HEK293T (cell line): Measurements from ENCODE around the gene TRIM41.

ENCODE experiments used
- CTCF ChIA-PET: fragments of 350-600 bp; formaldehyde crosslinking; extraction: SDS; loops from one replicate; lab custom pipeline; 2021; ENCODE audit warnings: antibody characterized with exemption, inconsistent platforms; lab: Yijun Ruan, JAX
- POLR2A ChIA-PET: fragments of 350-600 bp; formaldehyde crosslinking; extraction: SDS; loops from one replicate; lab custom pipeline; 2020; ENCODE audit warnings: antibody characterized with exemption, inconsistent platforms; lab: Yijun Ruan, JAX
- DNase-seq: peaks from one replicate; pipeline ENCODE4 v3.0.0; 2012; ENCODE audit warnings: mixed read lengths; ENCODE audit errors: extremely low spot score
- ARNT ChIP-seq: fragments of 450-650 bp; IDR thresholded peaks from 2 replicates; pipeline ENCODE4 v1.6.1; 2017; ENCODE audit warnings: mild to moderate bottlenecking
- BHLHE40 ChIP-seq: fragments of 450-650 bp; IDR thresholded peaks from 2 replicates; pipeline ENCODE4 v1.6.1; 2016; ENCODE audit warnings: mild to moderate bottlenecking, moderate library complexity, borderline replicate concordance
- CTBP1 ChIP-seq: fragments of 450-650 bp; IDR thresholded peaks from 2 replicates; pipeline ENCODE4 v1.6.1; 2016; ENCODE audit warnings: borderline replicate concordance
- ELF4 ChIP-seq: fragments of 450-650 bp; IDR thresholded peaks from 2 replicates; pipeline ENCODE4 v1.6.1; 2017; ENCODE audit warnings: antibody characterized with exemption
- FOXA1 ChIP-seq: fragments of 450-650 bp; IDR thresholded peaks from 2 replicates; pipeline ENCODE4 v1.6.1; 2016; ENCODE audit warnings: mild to moderate bottlenecking
- FOXK2 ChIP-seq: fragments of 450-650 bp; IDR thresholded peaks from 2 replicates; pipeline ENCODE4 v1.6.1; 2016; ENCODE audit warnings: mild to moderate bottlenecking
- FOXM1 ChIP-seq: fragments of 450-650 bp; IDR thresholded peaks from 2 replicates; pipeline ENCODE4 v1.6.1; 2017; ENCODE audit warnings: mild to moderate bottlenecking, borderline replicate concordance
- HDGF ChIP-seq: fragments of 450-650 bp; IDR thresholded peaks from 2 replicates; pipeline ENCODE4 v1.6.1; 2017; ENCODE audit warnings: antibody characterized with exemption, borderline replicate concordance
- L3MBTL2 ChIP-seq: fragments of 450-650 bp; conservative IDR thresholded peaks from 2 replicates; pipeline ENCODE4 v1.6.1; 2016; ENCODE audit warnings: mild to moderate bottlenecking
- LEF1 ChIP-seq: fragments of 450-650 bp; IDR thresholded peaks from 2 replicates; pipeline ENCODE4 v1.6.1; 2017; ENCODE audit warnings: mild to moderate bottlenecking, borderline replicate concordance
- NFRKB ChIP-seq: fragments of 450-650 bp; IDR thresholded peaks from 2 replicates; pipeline ENCODE4 v1.6.1; 2016; ENCODE audit warnings: mild to moderate bottlenecking, moderate library complexity
- PKNOX1 ChIP-seq: fragments of 450-650 bp; IDR thresholded peaks from 2 replicates; pipeline ENCODE4 v1.6.1; 2016
- SP1 ChIP-seq: fragments of 450-650 bp; IDR thresholded peaks from 2 replicates; pipeline ENCODE4 v1.6.1; 2017
- SUZ12 ChIP-seq: fragments of 450-650 bp; IDR thresholded peaks from 2 replicates; pipeline ENCODE4 v1.6.1; 2016; ENCODE audit warnings: mild to moderate bottlenecking
- TARDBP ChIP-seq: fragments of 450-650 bp; IDR thresholded peaks from 2 replicates; pipeline ENCODE4 v1.6.1; 2016
- ZNF384 ChIP-seq: fragments of 450-650 bp; IDR thresholded peaks from 2 replicates; pipeline ENCODE4 v1.6.1; 2016

TRIM41 gene

DNA sequence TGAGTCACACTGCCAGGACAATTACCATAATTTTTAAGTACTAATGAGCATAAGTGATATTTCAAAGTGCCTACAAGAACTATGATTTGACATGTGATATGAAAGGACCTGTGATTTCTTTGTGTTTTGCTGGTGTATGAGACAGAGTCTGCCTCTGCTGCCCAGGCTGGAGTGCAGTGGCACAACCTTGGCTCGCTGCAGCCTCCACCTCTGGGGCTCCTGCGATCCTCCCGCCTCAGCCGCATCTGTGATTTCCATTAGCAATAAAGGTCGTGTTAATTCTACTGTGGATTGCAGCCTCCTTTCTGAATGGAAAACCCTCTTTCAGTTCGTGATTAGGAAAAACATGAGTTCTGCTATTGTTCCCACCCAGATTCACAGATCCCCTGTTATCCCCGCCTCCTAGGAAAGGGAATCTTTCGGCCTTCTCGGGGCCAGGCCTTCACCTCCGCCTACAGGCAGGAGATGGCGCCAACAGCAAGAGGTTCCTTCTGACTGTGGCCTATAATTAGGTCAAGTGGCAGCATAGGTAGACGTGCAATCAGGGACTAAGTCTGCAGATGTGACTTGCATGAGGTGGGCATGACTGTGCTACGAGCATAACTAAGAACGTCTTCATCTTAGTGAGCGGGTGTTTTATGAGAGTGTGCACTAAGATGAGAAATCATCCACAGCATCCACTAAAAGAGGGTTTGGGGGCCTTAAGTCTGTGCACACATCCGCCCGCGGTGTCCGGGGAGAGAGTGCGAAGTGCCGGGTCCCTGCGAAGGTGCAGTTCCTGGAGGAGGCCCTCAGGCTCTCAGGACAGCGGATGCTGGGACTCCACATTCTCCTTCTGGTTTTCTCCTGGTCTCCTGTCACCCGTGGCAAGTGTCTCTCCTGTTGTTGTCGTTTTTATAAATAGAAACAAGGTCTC is 41.2 kb upstream of the TRIM41 start:
- POLR2A ChIA-PET = no interaction called here
- TF ChIP-seq FOXM1 (no peak), PKNOX1 (no peak), SUZ12 (no peak), TARDBP (no peak), L3MBTL2 (no peak), LEF1 (no peak), HDGF (no peak), FOXA1 (no peak), NFRKB (no peak), ZNF384 (no peak), FOXK2 (no peak), CTBP1 (no peak), ELF4 (no peak), SP1 (no peak)
- peak; percentile 64 for DNase-seq
- CTCF ChIA-PET = interaction anchor here (1.2 to 2.7 kb wide), 2 partner anchors 8 to 363 kb away, joined by 3 to 26 read pairs; no protein-coding TSS in a partner anchor

DNA sequence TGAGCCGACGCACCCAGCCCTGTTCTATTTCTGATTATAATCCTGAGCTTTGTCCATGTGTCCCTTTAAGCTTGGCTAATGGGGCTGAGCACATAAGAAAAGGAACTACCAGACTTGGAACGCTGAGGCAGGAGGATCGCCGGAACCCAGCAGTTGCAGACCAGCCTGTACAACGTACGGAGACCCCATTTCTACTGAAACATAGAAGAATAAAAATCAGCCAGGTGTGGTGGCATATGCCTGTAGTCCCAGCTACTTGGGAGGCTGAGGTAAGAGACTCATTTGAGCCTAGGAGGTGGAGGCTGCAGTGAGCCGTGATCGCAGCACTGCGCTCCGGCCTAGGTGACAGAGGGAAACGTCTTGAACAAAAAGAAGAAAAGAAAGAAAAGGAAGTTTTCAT is 40.4 kb upstream of the TRIM41 start:
- ChIA-PET CTCF (interaction anchor here (2.7 kb wide), 1 partner anchor 9 kb away, joined by 26 read pairs; no protein-coding TSS in a partner anchor), POLR2A (no interaction called here)
- no peak for DNase-seq
- TF ChIP-seq SUZ12 (no peak), L3MBTL2 (no peak), ELF4 (no peak), TARDBP (no peak), SP1 (no peak), PKNOX1 (no peak)

DNA sequence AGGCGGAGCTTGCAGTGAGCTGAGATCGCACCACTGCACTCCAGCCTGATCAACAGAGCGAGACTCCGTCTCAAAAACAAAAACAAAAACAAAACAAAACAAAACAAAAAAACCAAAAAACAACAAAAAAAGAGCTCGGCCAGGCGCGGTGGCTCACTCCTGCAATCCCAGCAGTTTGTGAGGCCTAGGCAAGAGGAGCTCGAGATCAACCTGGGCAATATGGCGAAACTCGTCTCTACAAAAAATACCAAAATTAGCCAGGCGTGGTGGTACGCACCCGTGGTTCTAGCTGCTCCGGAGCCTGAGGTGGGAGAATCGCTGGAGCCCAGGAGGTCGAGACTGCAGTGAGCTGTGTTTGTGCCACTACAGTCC is 38.2 kb upstream of the TRIM41 start:
- TF ChIP-seq NFRKB (no peak), ELF4 (no peak), TARDBP (no peak), FOXA1 (no peak), FOXK2 (no peak), FOXM1 (no peak), PKNOX1 (no peak), SUZ12 (no peak), ARNT (no peak), CTBP1 (no peak), LEF1 (no peak), HDGF (no peak), BHLHE40 (no peak), L3MBTL2 (no peak), ZNF384 (no peak)
- ChIA-PET CTCF (interaction anchor here (0.6 to 2.7 kb wide), 16 partner anchors 11 to 1327 kb away, joined by 3 to 26 read pairs (median 4); partner anchors contain the start of genes TRIM41 and TRIM7), POLR2A (interaction anchor here (0.7 to 2.2 kb wide), 17 partner anchors 11 to 85 kb away, joined by 3 to 9 read pairs (median 4); partner anchors contain the start of genes TRIM41 and TRIM7)
- no peak for DNase-seq

DNA sequence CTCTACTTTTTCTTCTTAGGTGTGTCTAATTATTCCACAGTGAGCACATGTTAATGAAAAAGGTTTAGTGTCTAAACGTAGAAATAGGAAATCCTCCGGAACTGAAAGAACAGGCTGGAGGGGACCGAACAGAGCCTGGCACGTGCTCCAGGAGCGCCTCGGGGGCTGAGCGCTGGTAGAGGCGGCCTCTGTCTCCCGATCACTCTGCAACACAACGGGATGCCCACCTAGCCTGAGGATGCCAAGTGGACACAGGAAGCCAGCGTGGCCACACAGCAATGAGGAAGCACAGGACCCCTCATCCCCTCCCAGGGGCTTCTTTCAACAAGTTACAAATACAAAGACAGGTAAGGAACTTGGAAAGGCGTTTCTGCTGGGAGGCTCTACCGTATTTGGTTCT is 37.5 kb upstream of the TRIM41 start:
- TF ChIP-seq SP1 (no peak), CTBP1 (no peak), L3MBTL2 (no peak)
- ChIA-PET POLR2A (interaction anchor here (1.1 to 2.2 kb wide), 6 partner anchors 12 to 74 kb away, joined by 3 to 9 read pairs (median 6); partner anchors contain the start of genes TRIM41 and TRIM7), CTCF (interaction anchor here (0.8 to 2.2 kb wide), 5 partner anchors 12 to 24 kb away, joined by 3 to 16 read pairs (median 7); partner anchors contain the start of gene TRIM7)
- no peak for DNase-seq

DNA sequence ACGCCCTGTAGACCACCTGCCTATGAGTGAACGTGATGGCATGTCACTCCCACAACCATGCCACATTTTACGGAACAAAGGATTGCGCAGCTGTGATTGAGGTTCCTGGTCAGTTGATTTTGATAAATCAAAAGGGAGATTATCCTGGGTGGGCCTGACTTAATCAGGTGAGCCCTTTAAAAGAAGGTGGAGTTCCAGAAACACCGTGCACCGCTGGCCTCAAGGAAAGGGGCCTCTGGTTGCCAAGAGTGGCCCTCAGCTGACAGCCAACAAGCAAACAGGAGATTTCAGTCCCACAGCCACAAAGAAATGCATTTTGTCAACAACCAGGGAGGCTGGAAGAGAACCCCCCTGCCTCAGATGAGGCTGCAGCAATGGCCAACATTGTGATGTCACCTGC is 37.1 kb upstream of the TRIM41 start:
- POLR2A ChIA-PET = interaction anchor here (1.0 to 8.8 kb wide), 4 partner anchors 13 to 86 kb away, joined by 3 to 164 read pairs (median 9); partner anchors contain the start of gene TRIM7
- CTCF ChIA-PET = interaction anchor here (2.2 kb wide), 1 partner anchor 18 kb away, joined by 16 read pairs; no protein-coding TSS in a partner anchor
- TF ChIP-seq ARNT = no peak
- TF ChIP-seq BHLHE40 = no peak
- DNase-seq = no peak

DNA sequence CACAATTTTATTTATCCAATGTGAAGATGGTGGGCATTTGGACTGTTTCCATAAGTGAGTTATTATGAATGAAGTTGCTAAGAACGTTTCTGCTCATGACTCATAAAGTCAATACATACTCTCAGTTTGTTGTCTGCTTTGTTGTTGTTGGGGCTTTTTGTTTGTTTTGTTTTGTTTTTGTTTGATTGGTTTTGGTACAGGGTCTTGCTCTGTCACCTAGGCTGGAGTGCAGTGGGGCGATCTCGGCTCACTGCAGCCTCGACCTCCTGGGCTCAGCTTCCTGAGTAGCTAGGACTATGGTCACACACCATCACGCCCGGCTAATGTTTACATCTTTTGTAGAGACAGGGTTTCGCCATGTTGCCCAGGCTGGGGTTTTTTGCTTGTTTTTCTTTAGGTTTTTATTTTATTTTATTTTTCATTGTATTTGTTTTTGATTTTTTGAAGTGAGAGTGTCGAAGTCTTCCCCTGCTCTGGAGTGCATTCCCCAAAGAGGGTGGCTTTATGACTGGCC is 36.0 kb upstream of the TRIM41 start:
- TF ChIP-seq NFRKB = no peak
- no peak for TF ChIP-seq PKNOX1
- TF ChIP-seq L3MBTL2 = peak; percentile 50
- TF ChIP-seq ARNT = no peak
- TF ChIP-seq LEF1 = no peak
- no peak for TF ChIP-seq ELF4
- no peak for TF ChIP-seq SUZ12
- no peak for TF ChIP-seq FOXM1
- DNase-seq = no peak
- ChIA-PET POLR2A (interaction anchor here (0.7 to 8.8 kb wide), 8 partner anchors 14 to 87 kb away, joined by 3 to 164 read pairs (median 6); partner anchors contain the start of genes RACK1, TRIM41, TRIM52 and TRIM7), CTCF (interaction anchor here (1.3 to 4.8 kb wide), 4 partner anchors 14 to 35 kb away, joined by 6 to 19 read pairs (median 6); partner anchors contain the start of gene TRIM41)
